GM19328 (cell line): ENCODE results near the gene INHBE.
"Not testable (repeated sequence)": the region's sequence is repeated elsewhere in the genome, so short reads cannot be mapped to it uniquely, and the experiment has no call there.

Experiments
- ATAC-seq: cut with Tn5 transposase; IDR thresholded peaks from one replicate; pipeline ENCODE4 v1.9.1; 2021; ENCODE audit warnings: mild to moderate bottlenecking, moderate library complexity; ENCODE audit not compliant: unreplicated experiment

INHBE gene

GRCh38 chr12:57439762-57440266, 15.3 kb upstream of the INHBE start:
- no peak for ATAC-seq

DNA sequence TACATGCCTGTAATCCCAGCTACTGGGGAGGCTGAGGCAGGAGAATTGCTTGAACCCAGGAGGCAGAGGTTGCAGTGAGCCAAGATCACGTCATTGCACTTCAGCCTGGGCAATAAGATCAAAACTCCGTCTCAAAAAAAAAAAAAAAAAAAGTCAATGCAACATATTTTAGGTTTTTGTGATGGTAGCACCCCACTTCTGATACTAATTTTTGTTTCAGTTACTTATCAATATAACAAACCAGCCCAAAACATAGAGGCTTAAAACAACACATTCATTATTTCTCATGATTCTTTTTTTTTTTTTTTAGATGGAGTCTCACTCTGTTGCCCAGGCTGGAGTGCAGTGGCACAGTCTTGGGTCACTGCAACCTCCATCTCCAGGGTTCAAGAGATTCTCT, 13.7 kb upstream of the INHBE start:
- not testable (repeated sequence) for ATAC-seq

DNA sequence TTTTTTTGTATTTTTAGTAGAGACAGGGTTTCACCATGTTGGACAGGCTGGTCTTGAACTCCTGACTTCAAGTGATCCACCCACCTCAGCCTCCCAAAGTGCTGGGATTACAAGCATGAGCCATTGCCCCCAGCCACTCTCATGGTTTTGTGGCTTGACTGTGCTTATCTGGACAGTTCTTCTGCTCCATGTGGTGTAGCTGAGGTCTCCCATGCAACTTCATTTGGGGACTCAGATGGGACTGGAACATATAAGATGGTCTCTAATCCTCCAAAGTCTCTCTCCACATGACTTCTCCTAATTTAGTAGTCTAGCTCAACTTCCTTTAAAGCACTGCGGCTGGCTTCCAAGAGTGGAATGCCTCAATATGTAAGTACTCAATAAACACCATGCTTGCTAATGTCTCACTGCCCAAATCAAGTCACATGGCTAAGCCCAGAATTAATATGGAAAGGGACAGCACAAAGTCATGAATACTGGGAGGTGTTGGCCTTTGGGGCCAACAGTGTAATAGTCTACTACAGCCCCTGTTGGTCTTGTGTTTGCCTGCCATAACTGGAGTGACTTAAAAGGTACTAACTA, 13.2 kb upstream of the INHBE start:
- ATAC-seq = no peak

GRCh38 chr12:57444337-57444736, 10.8 kb upstream of the INHBE start:
- ATAC-seq = not testable (repeated sequence)

DNA sequence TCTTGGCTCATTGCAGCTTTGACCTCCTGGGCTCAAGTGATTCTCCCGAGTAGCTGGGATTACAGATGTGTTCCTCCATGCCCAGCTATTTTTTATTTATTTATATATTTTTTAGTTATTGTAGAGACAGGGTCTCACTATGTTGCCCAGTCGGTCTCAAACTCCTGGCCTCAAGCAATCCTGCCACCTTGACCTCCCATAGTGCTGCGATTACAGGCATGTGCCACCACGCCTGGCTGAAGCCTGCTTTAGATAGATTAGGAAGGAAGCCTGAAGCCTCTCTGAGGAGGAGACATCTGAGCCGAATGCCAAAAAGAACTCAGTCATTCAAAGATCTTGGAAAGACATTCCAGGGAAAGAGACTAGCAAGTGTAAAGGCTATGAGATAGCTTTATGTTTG, 10.4 kb upstream of the INHBE start:
- ATAC-seq = no peak

GRCh38 chr12:57446292-57446960, 8.7 kb upstream of the INHBE start:
- ATAC-seq = no peak

- ATAC-seq = no peak
Observed at GRCh38 chr12:57448669-57449068, 6.4 kb upstream of the INHBE start.

DNA sequence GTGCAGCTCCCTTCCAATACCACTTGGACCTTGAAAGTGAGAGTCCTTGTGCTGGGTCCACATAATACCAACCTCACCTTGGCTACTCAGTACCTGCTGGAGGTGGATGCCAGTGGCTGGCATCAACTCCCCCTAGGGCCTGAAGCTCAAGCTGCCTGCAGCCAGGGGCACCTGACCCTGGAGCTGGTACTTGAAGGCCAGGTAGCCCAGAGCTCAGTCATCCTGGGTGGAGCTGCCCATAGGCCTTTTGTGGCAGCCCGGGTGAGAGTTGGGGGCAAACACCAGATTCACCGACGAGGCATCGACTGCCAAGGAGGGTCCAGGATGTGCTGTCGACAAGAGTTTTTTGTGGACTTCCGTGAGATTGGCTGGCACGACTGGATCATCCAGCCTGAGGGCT, 5.7 kb upstream of the INHBE start:
- ATAC-seq = no peak

DNA sequence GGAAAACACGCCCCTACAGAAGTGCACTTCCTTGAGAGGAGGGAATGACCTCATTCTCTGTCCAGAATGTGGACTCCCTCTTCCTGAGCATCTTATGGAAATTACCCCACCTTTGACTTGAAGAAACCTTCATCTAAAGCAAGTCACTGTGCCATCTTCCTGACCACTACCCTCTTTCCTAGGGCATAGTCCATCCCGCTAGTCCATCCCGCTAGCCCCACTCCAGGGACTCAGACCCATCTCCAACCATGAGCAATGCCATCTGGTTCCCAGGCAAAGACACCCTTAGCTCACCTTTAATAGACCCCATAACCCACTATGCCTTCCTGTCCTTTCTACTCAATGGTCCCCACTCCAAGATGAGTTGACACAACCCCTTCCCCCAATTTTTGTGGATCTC, 5.0 kb upstream of the INHBE start:
- ATAC-seq = no peak

GRCh38 chr12:57451233-57451778, 3.8 kb upstream of the INHBE start:
- no peak for ATAC-seq

DNA sequence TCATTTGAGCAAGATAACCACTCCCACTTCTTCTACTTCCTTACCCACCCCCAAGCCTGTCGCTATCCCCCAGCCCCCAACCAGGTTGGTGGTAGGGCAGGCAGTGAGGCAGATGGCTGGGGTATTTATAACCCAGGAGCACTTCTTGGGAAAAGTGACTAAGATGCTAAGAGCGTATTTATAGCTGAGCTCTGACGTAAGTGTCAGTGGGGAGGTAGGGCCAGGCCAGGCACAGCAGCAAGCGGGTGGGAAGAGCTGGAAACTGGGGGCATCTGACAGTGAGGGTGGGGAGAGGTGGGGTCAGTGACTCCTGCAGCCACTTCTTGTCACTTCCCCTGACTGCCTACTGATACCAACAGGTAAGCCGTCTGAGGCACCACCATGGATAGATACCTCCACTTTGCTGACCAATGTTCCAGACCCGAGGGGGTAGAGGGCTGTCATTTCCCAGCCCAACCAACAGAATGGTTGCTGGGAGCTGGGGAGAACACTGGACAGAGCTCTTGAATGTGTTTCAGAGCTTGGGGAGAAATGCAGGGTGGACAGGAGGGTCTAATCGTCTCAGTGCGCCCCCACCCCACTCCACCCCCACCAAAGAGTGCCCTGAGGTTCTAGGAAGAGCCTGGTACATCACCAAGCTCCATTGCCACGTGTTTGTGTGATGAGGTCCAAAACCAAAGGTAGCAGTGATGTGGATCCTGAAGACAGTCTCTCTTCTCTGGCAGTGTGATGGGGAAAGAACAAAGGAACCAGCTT, 2.7 kb upstream of the INHBE start:
- no peak for ATAC-seq

GRCh38 chr12:57452937-57453509, 2.1 kb upstream of the INHBE start:
- ATAC-seq = no peak

- no peak for ATAC-seq
Observed at GRCh38 chr12:57454213-57454565, 918 bp upstream of the INHBE start.

- ATAC-seq = no peak
Observed at GRCh38 chr12:57455374-57456144, 452 bp downstream of the INHBE start.

DNA sequence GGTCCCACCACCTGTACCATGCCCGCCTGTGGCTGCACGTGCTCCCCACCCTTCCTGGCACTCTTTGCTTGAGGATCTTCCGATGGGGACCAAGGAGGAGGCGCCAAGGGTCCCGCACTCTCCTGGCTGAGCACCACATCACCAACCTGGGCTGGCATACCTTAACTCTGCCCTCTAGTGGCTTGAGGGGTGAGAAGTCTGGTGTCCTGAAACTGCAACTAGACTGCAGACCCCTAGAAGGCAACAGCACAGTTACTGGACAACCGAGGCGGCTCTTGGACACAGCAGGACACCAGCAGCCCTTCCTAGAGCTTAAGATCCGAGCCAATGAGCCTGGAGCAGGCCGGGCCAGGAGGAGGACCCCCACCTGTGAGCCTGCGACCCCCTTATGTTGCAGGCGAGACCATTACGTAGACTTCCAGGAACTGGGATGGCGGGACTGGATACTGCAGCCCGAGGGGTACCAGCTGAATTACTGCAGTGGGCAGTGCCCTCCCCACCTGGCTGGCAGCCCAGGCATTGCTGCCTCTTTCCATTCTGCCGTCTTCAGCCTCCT, 1.1 kb downstream of the INHBE start:
- no peak for ATAC-seq

DNA sequence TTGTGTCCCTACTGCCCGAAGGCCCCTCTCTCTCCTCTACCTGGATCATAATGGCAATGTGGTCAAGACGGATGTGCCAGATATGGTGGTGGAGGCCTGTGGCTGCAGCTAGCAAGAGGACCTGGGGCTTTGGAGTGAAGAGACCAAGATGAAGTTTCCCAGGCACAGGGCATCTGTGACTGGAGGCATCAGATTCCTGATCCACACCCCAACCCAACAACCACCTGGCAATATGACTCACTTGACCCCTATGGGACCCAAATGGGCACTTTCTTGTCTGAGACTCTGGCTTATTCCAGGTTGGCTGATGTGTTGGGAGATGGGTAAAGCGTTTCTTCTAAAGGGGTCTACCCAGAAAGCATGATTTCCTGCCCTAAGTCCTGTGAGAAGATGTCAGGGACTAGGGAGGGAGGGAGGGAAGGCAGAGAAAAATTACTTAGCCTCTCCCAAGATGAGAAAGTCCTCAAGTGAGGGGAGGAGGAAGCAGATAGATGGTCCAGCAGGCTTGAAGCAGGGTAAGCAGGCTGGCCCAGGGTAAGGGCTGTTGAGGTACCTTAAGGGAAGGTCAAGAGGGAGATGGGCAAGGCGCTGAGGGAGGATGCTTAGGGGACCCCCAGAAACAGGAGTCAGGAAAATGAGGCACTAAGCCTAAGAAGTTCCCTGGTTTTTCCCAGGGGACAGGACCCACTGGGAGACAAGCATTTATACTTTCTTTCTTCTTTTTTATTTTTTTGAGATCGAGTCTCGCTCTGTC, 1.8 kb downstream of the INHBE start:
- no peak for ATAC-seq

DNA sequence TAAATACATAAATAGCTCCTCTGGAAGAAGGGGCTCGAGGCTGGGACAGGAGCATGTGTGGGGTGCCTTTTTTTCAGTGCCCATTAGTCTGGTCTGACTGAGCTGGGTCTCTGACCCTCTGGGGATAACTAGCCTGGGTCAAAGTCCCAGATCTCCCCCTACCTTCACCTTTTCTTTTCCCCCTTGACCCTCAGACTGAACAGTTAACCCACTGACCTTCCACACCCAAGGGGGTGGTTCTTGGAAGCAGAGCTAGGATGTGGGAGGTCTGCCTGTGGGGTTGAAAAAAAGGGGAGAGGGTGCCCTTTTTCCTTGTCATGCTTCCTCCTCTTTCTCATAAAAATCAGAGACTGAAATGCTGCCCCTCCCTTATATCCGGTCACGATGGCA, 3.6 kb downstream of the INHBE start:
- ATAC-seq = no peak

GRCh38 chr12:57459055-57459749, 4.1 kb downstream of the INHBE start:
- ATAC-seq = peak; percentile 49
